ENCODE results near the gene SELE.

Gene SELE

DNA sequence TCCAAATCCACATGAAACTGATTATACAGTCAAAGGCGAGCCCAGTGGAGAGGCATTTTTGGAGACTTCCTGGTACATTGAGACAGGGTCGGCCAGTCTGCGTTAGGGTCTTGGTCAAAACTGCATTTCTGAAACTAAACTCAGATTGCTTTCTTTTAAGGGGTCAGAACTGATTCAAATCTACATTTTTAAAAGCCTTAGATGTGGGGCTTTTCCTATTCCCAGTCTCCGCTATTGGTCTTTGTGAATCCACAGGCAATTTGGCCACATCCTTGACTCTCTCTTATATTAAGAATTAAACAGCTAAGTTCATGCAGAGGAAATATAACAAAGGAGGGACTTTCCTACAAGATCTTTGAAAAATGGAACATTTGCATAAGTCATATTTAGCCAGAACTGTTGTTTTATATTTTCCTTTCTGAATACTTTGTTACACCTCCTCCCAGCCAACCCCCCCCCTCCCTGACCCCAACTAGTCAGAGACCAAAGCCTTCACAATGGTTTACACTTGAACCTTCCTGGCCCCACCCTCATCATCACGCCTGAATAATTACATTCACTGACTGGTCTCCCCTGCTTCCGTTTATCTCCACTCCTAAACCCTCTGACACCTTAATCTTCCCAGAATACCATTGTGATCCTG lies 53.4 kb downstream of the SELE start:
- peak in 2 of 4 experiments; percentile 23 to 44 for DNase-seq

GRCh38 chr1:169679692-169680091 lies 54.2 kb downstream of the SELE start:
- no peak for DNase-seq

GRCh38 chr1:169676001-169676400 lies 57.9 kb downstream of the SELE start:
- DNase-seq = no peak

Measured in activated CD4-positive, CD25-positive, alpha-beta regulatory T cell (primary cell).